GM19395 (cell line): ENCODE measurements around the gene DYNC2H1.
A peak's percentile ranks its signal among the peaks of the same experiment; 100 is the strongest.

Experiments
- ATAC-seq: cut with Tn5 transposase; IDR thresholded peaks from one replicate; pipeline ENCODE4 v1.9.1; 2021; ENCODE audit warnings: mild to moderate bottlenecking, moderate library complexity; ENCODE audit not compliant: unreplicated experiment

The DYNC2H1 gene

GRCh38 chr11:103266167-103266831, 157.1 kb downstream of the DYNC2H1 start:
- no peak for ATAC-seq

GRCh38 chr11:103272876-103273275, 163.7 kb downstream of the DYNC2H1 start:
- ATAC-seq, result no peak

- ATAC-seq, result no peak
These were observed 164.8 kb downstream of the DYNC2H1 start for GRCh38 chr11:103274025-103274424.

GRCh38 chr11:103279821-103280220, 170.6 kb downstream of the DYNC2H1 start:
- ATAC-seq, result no peak

GRCh38 chr11:103281301-103281700, 172.1 kb downstream of the DYNC2H1 start:
- no peak for ATAC-seq

GRCh38 chr11:103284260-103284659, 175.0 kb downstream of the DYNC2H1 start:
- ATAC-seq, result no peak

GRCh38 chr11:103294516-103294915, 185.3 kb downstream of the DYNC2H1 start:
- ATAC-seq, result no peak

- no peak for ATAC-seq
These were observed 186.5 kb downstream of the DYNC2H1 start for GRCh38 chr11:103295704-103296103.

- no peak for ATAC-seq
These were observed 188.7 kb downstream of the DYNC2H1 start for GRCh38 chr11:103297900-103298299.

- no peak for ATAC-seq
These were observed 206.0 kb downstream of the DYNC2H1 start for GRCh38 chr11:103315248-103315647.

GRCh38 chr11:103317118-103317517, 207.9 kb downstream of the DYNC2H1 start:
- ATAC-seq, result no peak

- ATAC-seq, result no peak
These were observed 213.6 kb downstream of the DYNC2H1 start for GRCh38 chr11:103322821-103323220.

GRCh38 chr11:103325686-103326069, 216.5 kb downstream of the DYNC2H1 start:
- peak; percentile 10 for ATAC-seq

GRCh38 chr11:103326070-103326794, 217.0 kb downstream of the DYNC2H1 start:
- ATAC-seq, result peak; percentile 97

GRCh38 chr11:103327721-103328120, 218.5 kb downstream of the DYNC2H1 start:
- ATAC-seq, result no peak

- ATAC-seq, result no peak
These were observed 223.2 kb downstream of the DYNC2H1 start for GRCh38 chr11:103332409-103332808.

GRCh38 chr11:103338621-103339484, 229.6 kb downstream of the DYNC2H1 start:
- ATAC-seq, result no peak

GRCh38 chr11:103339485-103339857, 230.2 kb downstream of the DYNC2H1 start:
- no peak for ATAC-seq

- no peak for ATAC-seq
These were observed 231.7 kb downstream of the DYNC2H1 start for GRCh38 chr11:103340956-103341355.

- ATAC-seq, result no peak
These were observed 235.7 kb downstream of the DYNC2H1 start for GRCh38 chr11:103344886-103345285.

GRCh38 chr11:103349595-103349994, 240.4 kb downstream of the DYNC2H1 start:
- no peak for ATAC-seq

GRCh38 chr11:103354656-103355055, 245.4 kb downstream of the DYNC2H1 start:
- ATAC-seq, result no peak
